Upper lobe of left lung (tissue), 6 donors: ENCODE measurements around the gene PPP4R3A. TPM values are rescaled to one million over a fixed set of nuclear protein-coding genes. Genes with fewer than 3 reads are reported as not detected.

Source experiments
- ATAC-seq, 2 donors: fragments of 200-7000 bp; cut with Tn5 transposase; one replicate each; pipeline ENCODE4 v1.9.1; 2022; ENCODE audit warnings: mild to moderate bottlenecking in 2 of 2, moderate library complexity in 2 of 2; ENCODE audit not compliant: low FRiP score in 2 of 2
- DNase-seq, 2 donors: peaks; one replicate each; pipeline ENCODE4 v3.0.0-alpha.2; 2019 to 2020
- H3K27ac ChIP-seq, 4 donors: fragments of 200-600 bp; sonication (generic); one replicate each; pipeline ENCODE4 v1.5.1; 2016 to 2019
- H3K27me3 ChIP-seq, 4 donors: fragments of 200-600 bp; sonication (generic); one replicate each; pipeline ENCODE4 v1.5.1; 2017 to 2019
- H3K36me3 ChIP-seq, 4 donors: fragments of 200-600 bp; sonication (generic); one replicate each; pipeline ENCODE4 v1.5.1; 2016 to 2019
- H3K4me1 ChIP-seq, 4 donors: fragments of 200-600 bp; sonication (generic); one replicate each; pipeline ENCODE4 v1.5.1; 2018 to 2019
- H3K4me3 ChIP-seq, 4 donors: fragments of 200-600 bp; sonication (generic); one replicate each; pipeline ENCODE4 v1.5.1; 2017 to 2019; ENCODE audit warnings: mild to moderate bottlenecking in 2 of 4, moderate library complexity in 1 of 4
- H3K9me3 ChIP-seq, 4 donors: fragments of 200-600 bp; sonication (generic); one replicate each; pipeline ENCODE4 v1.5.1; 2018 to 2019
- EP300 ChIP-seq, 4 donors: sonication (generic); formaldehyde crosslinking; IDR thresholded peaks; one replicate each; pipeline ENCODE4 v1.5.1; 2017; ENCODE audit warnings: antibody characterized with exemption in 4 of 4, control low read depth in 2 of 4
- POLR2A ChIP-seq, 4 donors: fragments of 450-650 bp; IDR thresholded peaks; one replicate each; pipeline ENCODE4 v1.5.1; 2016 to 2017; ENCODE audit warnings: antibody characterized with exemption in 4 of 4, mild to moderate bottlenecking in 2 of 4
- POLR2AphosphoS5 ChIP-seq, 2 donors: sonication (generic); formaldehyde crosslinking; IDR thresholded peaks; one replicate each; pipeline ENCODE4 v1.5.1; 2017; ENCODE audit warnings: antibody characterized with exemption in 2 of 2
- WGBS, 2 donors: methylation state at CpG; one replicate each; pipeline ENCODE4 v1.1.5; 2017 to 2018; 5-methylcytosine and 5-hydroxymethylcytosine counted together
- total RNA-seq, 6 donors: library from RNA; depleted of rRNA in 4 of 6; stranded (reverse); fragments of >200 nt in 4 of 6; gene quantifications; one replicate each; pipeline versions ENCODE4 v1.1.0 to v1.2.1, GENCODE V29; 2016 to 2021
- TF ChIP-seq, protein P1 (sequence below), 6 experiments: fragments of 450-650 bp in 4 of 6; fragments of 200-600 bp in 2 of 6; sonication (generic) in 2 of 6; IDR thresholded peaks; one replicate each; pipeline ENCODE4 v1.5.1; 2016 to 2019; ENCODE audit warnings: antibody characterized with exemption in 6 of 6
- donor health status: DM: no; HTN: no; CAD: no; lungs with moderate emphysema.
- donor health status: DM: no; HTN: yes; CAD: no; lungs with severe emphysema.

Gene PPP4R3A
- total RNA-seq, 6 donors from 2014 or later = 67.9 to 111 (median 77.0) TPM

DNA sequence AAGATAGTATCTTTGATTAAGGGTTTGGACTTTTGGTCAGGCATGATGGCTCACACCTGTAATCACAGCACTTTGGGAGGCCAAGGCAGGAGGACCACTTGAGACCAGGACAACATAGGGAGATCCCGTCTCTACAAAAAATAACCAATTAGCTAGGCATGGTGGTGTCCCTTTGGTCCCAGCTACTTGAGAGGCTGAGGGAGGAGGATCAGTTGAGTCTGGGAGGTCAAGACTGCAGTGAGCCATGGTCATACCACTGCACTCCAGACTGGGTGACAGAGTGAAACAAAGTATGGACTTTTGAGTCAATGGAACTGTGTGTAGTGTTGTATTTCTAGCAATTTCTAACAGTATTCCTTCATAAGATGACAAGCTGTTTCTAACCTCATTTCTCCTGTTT is 53.8 kb downstream of the PPP4R3A start:
- H3K27ac ChIP-seq = no peak overlapping the region
- H3K4me3 ChIP-seq = no peak overlapping the region
- no peaks in the 10 kb centered on the region for H3K4me1 ChIP-seq
- peaks cover 29 to 69% (median 43%) of the 10 kb centered on the region in 4 donors for H3K36me3 ChIP-seq
- no peaks in the 10 kb centered on the region for H3K9me3 ChIP-seq
- DNase-seq (no peak), ATAC-seq (no peak)
- TF ChIP-seq POLR2A (IDR thresholded peaks at IDR 0.05) = no peak
- TF ChIP-seq POLR2AphosphoS5 (IDR thresholded peaks at IDR 0.05) = no peak
- TF ChIP-seq, protein P1, sequence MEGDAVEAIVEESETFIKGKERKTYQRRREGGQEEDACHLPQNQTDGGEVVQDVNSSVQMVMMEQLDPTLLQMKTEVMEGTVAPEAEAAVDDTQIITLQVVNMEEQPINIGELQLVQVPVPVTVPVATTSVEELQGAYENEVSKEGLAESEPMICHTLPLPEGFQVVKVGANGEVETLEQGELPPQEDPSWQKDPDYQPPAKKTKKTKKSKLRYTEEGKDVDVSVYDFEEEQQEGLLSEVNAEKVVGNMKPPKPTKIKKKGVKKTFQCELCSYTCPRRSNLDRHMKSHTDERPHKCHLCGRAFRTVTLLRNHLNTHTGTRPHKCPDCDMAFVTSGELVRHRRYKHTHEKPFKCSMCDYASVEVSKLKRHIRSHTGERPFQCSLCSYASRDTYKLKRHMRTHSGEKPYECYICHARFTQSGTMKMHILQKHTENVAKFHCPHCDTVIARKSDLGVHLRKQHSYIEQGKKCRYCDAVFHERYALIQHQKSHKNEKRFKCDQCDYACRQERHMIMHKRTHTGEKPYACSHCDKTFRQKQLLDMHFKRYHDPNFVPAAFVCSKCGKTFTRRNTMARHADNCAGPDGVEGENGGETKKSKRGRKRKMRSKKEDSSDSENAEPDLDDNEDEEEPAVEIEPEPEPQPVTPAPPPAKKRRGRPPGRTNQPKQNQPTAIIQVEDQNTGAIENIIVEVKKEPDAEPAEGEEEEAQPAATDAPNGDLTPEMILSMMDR (IDR thresholded peaks at IDR 0.05) = no peak
- no peak for TF ChIP-seq EP300 (IDR thresholded peaks at IDR 0.05)
- 100% methylated on average over 1 of the region's 1 CpG for whole genome bisulfite sequencing, 2 donors
- no peaks in the 10 kb centered on the region for H3K27me3 ChIP-seq

DNA sequence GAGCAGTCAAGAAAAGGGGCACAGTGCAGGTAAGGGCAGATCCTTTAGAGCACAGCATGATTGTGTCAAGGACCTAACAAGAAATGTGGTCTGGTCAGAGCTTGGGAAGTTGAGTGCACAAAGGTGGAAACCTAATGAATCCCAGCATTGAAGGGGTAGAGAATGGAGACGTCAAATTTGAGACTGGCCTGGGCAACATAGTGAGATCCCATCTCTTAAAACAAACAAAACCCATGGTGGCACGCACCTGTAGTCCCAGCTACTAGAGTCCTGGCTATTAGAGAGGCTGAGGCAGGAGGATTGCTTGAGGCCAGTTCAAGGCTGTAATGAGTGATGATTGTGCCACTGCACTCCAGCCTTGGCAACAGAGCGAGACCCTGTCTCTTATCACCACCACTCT is 55.5 kb downstream of the PPP4R3A start:
- no peaks in the 10 kb centered on the region for H3K4me1 ChIP-seq
- no peaks in the 10 kb centered on the region for H3K27me3 ChIP-seq
- H3K27ac ChIP-seq = no peak overlapping the region
- no peaks in the 10 kb centered on the region for H3K9me3 ChIP-seq
- ATAC-seq = no peak
- no peak for DNase-seq
- H3K4me3 ChIP-seq = no peak overlapping the region
- 90 to 91% methylated on average over 3 of the region's 3 CpGs for WGBS, 2 donors
- peaks cover 13 to 52% (median 29%) of the 10 kb centered on the region in 4 donors for H3K36me3 ChIP-seq
- no peak for TF ChIP-seq POLR2A (IDR thresholded peaks at IDR 0.05)
- TF ChIP-seq, protein P1 (IDR thresholded peaks at IDR 0.05) = no peak

DNA sequence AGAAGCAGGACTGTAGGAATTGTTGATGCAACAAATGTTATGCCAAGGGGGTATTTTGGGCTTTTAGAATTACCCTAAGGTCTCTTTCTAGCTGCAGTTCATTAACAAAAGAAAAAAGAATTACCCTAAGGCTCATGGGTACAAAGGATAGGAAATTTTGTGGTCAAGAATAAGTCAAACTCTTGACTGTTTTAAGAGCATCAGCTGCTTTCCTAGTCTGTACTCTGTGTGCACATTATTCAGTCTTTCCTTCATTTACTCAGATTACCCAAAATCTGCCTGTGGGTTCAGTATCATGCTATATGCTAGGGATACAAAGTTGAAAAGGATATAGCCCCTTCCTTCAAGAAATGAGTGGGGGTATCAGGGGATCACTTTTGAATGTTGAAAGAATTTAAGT is 56.0 kb downstream of the PPP4R3A start:
- Histone ChIP-seq H3K27me3 (no peaks in the 10 kb centered on the region), H3K9me3 (no peaks in the 10 kb centered on the region), H3K4me1 (no peaks in the 10 kb centered on the region), H3K27ac (no peak overlapping the region), H3K4me3 (no peak overlapping the region), H3K36me3 (peaks cover 9 to 47% (median 25%) of the 10 kb centered on the region in 4 donors)
- ATAC-seq (no peak), DNase-seq (no peak)
- TF ChIP-seq, protein P1 (IDR thresholded peaks at IDR 0.05) = no peak
- TF ChIP-seq POLR2AphosphoS5 (IDR thresholded peaks at IDR 0.05) (no peak), POLR2A (IDR thresholded peaks at IDR 0.05) (no peak), EP300 (IDR thresholded peaks at IDR 0.05) (no peak)

DNA sequence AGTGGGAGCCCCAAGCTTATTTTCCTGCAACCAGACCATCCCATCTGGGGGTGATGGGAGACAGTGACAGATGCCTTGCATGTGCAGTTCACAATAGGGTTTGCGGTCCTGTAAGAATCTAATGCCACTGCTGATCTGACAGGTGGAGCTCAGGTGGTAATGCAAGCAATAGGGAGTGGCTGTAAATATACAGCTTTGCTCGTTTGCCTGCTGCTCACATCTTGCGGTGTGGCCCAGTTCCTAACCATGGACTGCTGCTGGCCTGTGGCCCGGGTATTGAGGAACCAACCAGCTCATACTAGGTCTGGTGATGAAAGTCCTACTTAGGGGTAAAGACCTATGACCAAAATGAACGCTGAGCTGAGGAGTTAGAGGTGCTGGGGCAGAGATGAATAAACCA is 56.4 kb downstream of the PPP4R3A start:
- Histone ChIP-seq H3K4me1 (no peaks in the 10 kb centered on the region), H3K27me3 (no peaks in the 10 kb centered on the region), H3K9me3 (no peaks in the 10 kb centered on the region), H3K27ac (no peak overlapping the region), H3K4me3 (no peak overlapping the region), H3K36me3 (peaks cover 5 to 43% (median 21%) of the 10 kb centered on the region in 4 donors)
- DNase-seq (no peak), ATAC-seq (no peak)
- WGBS, 2 donors = 83 to 90% methylated on average over 5 of the region's 5 CpGs
- TF ChIP-seq EP300 (IDR thresholded peaks at IDR 0.05) = no peak
- no peak for TF ChIP-seq POLR2A (IDR thresholded peaks at IDR 0.05)
- TF ChIP-seq POLR2AphosphoS5 (IDR thresholded peaks at IDR 0.05) = no peak
- TF ChIP-seq, protein P1 (IDR thresholded peaks at IDR 0.05) = no peak

DNA sequence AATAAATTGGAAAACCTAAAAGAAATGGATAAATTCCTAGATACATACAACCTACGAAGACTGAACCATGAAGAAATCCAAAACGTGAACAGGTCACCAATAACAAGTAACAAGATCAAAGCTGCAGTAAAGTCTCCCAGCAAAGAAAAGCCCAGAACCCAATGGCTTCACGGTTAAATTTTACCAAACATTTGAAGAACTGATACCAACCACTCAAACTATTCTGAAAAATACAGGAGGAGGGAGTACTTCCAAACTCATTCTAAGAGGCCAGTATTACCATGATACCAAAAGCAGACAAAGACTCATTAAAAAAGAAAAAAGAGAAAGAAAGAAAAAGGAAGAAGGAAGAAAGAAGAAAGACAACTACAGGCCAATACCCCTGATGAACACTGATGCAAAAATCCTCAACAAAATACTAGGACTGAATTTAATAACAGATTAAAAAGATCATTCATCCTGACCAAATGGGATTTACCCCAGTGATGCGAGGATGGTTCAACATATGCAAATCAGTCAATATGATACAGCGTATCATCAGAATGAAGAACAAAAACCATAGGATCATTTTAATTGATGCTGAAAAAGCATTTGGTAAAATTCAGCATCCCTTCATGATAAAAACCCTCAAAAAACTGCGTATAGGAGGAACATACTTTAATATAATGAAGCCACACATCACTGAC is 65.6 kb downstream of the PPP4R3A start:
- TF ChIP-seq POLR2A (IDR thresholded peaks at IDR 0.05) = no peak
- TF ChIP-seq EP300 (IDR thresholded peaks at IDR 0.05) = no peak
- TF ChIP-seq, protein P1 (IDR thresholded peaks at IDR 0.05) = no peak
- no peak for TF ChIP-seq POLR2AphosphoS5 (IDR thresholded peaks at IDR 0.05)

More for the DNA sequence above, 65.6 kb downstream of the PPP4R3A start:
- Histone ChIP-seq H3K36me3 (no peaks in the 10 kb centered on the region), H3K4me1 (no peaks in the 10 kb centered on the region), H3K27me3 (no peaks in the 10 kb centered on the region), H3K27ac (no peak overlapping the region), H3K9me3 (no peaks in the 10 kb centered on the region), H3K4me3 (no peak overlapping the region)
- 85 to 88% methylated on average over 6 of the region's 6 CpGs for WGBS, 2 donors
- no peak for DNase-seq
- ATAC-seq = no peak
